Lower lobe of right lung (tissue), 2 donors: ENCODE measurements around the gene FMN1. TPM values are rescaled to one million over a fixed set of nuclear protein-coding genes. Genes with fewer than 3 reads are reported as not detected.

Source experiments
- ATAC-seq, 2 donors: fragments of 200-7000 bp; cut with Tn5 transposase; one replicate each; pipeline ENCODE4 v1.9.1; 2020 to 2022; ENCODE audit warnings: mild to moderate bottlenecking in 2 of 2, moderate library complexity in 2 of 2
- DNase-seq: peaks from one replicate; pipeline ENCODE4 v3.0.0-alpha.2; 2020
- H3K27ac ChIP-seq: fragments of 200-600 bp; one replicate; pipeline ENCODE4 v1.8.0; 2022
- H3K27me3 ChIP-seq: fragments of 200-600 bp; one replicate; pipeline ENCODE4 v1.8.0; 2022; ENCODE audit warnings: low read depth
- H3K36me3 ChIP-seq: fragments of 200-600 bp; one replicate; pipeline ENCODE4 v1.8.0; 2022; ENCODE audit warnings: mild to moderate bottlenecking
- H3K4me1 ChIP-seq: fragments of 200-600 bp; one replicate; pipeline ENCODE4 v1.8.0; 2022
- H3K4me3 ChIP-seq: fragments of 200-600 bp; one replicate; pipeline ENCODE4 v1.8.0; 2022; ENCODE audit warnings: mild to moderate bottlenecking
- H3K9me3 ChIP-seq: fragments of 200-600 bp; one replicate; pipeline ENCODE4 v1.8.0; 2022
- intact Hi-C: fragments of 100-400 bp; cut with DNase I; formaldehyde crosslinking; loops from one replicate; pipeline ENCODE4 v1.11.0; 2022
- total RNA-seq: library from RNA; stranded (reverse); fragmentation: NEBNext Ultra II Directional; extraction: Animal tissue kit (Norgen Biotek cat#: 25700); gene quantifications from one replicate; pipeline ENCODE4 v1.2.1, GENCODE V29; 2021
- TF ChIP-seq, protein P1 (sequence below): fragments of 200-600 bp; IDR thresholded peaks from one replicate; pipeline ENCODE4 v1.8.0; 2022; ENCODE audit warnings: antibody characterized with exemption, mild to moderate bottlenecking
- donor health status: DM: no; HTN: yes; CAD: no; lungs with severe emphysema.

Gene FMN1
- total RNA-seq, 1 donor from 2014 or later, result 38.8 TPM

DNA sequence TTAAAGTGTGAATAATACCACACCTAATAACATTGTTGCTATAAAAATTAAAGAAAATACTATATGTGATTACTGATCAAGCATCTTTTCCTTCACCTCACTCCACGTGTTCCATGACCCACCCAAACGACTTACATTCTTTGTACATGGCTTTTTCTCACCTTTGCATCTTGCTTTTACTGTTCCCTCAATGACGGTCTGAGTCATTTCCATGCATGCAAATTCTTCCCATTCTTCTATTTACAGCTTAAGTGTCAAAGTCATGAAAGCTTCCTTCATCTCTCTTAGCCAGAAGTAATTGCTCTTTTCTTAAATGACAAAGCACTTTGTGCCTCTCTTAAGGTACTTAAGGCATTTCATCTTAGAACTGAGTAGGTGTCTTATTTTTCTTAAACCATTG lies 412.7 kb downstream of the FMN1 start:
- no peak for DNase-seq
- Histone ChIP-seq H3K27me3 (no peaks in the 10 kb centered on the region), H3K4me3 (no peak overlapping the region), H3K27ac (no peak overlapping the region), H3K4me1 (no peaks in the 10 kb centered on the region), H3K36me3 (no peaks in the 10 kb centered on the region), H3K9me3 (peaks cover 6% of the 10 kb centered on the region)
- intact Hi-C loops, result no loop called here
- no peak for ATAC-seq
- TF ChIP-seq, protein P1, sequence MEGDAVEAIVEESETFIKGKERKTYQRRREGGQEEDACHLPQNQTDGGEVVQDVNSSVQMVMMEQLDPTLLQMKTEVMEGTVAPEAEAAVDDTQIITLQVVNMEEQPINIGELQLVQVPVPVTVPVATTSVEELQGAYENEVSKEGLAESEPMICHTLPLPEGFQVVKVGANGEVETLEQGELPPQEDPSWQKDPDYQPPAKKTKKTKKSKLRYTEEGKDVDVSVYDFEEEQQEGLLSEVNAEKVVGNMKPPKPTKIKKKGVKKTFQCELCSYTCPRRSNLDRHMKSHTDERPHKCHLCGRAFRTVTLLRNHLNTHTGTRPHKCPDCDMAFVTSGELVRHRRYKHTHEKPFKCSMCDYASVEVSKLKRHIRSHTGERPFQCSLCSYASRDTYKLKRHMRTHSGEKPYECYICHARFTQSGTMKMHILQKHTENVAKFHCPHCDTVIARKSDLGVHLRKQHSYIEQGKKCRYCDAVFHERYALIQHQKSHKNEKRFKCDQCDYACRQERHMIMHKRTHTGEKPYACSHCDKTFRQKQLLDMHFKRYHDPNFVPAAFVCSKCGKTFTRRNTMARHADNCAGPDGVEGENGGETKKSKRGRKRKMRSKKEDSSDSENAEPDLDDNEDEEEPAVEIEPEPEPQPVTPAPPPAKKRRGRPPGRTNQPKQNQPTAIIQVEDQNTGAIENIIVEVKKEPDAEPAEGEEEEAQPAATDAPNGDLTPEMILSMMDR, result no peak

DNA sequence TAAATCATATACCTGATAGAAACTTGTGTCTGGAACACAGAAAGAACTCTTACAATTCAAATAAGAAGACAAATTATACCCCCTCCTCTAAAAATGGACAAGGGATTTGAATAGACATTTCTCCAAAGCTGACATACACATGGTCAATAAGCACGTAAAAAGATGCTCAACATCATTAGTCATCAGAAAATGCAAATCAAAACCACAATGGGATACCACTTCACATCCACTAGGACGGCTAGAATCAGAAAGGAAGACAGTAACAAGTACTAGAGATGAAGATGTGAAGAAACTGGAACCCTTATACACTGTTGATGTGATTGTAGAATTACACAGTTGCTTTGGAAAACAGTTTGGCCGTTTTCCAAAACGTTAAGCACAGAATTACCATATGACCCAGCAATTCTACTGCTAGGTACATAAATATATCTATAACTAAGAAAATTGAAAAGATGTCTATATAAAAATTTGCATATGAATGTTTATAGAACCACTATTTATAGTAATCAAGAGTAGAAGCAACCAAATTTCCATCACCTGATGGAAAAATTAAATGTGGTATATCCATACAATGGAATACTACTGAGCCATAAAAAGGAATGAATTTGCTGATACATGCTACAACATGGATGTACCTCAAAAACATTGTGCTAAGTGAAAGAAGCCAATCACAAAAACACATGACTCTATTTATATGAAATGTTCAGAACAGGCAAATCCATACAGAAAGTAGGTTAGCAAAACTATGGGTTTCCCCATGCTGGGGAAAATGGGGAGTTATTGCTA lies 415.9 kb downstream of the FMN1 start:
- H3K4me3 ChIP-seq, result no peak overlapping the region
- no peak for ATAC-seq
- no peak overlapping the region for H3K27ac ChIP-seq
- TF ChIP-seq, protein P1, result no peak
- peaks cover 6% of the 10 kb centered on the region for H3K9me3 ChIP-seq
- no peak for DNase-seq
- H3K36me3 ChIP-seq, result peaks cover 11% of the 10 kb centered on the region
- no peaks in the 10 kb centered on the region for H3K4me1 ChIP-seq
- no peaks in the 10 kb centered on the region for H3K27me3 ChIP-seq
- intact Hi-C loops, result no loop called here

DNA sequence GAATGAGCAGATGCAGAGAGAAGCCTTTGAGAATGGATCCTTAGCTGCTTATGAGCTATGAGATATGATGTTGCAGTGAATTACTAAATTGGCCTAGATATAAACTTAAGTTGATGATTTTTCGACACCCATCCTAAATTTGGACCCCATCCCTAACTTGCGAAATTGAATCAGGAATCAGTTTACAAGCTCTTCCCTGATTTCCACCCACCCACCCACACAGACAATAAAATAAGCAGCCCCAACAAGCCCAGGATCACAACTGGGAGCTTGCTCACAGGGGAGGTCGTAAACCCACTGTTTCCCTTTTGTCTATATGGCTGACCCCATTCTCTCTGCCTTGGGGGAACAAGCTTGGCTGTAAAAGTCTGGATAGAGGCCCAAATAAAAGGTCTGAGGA lies 419.4 kb downstream of the FMN1 start:
- Histone ChIP-seq H3K9me3 (peaks cover 6% of the 10 kb centered on the region), H3K27me3 (no peaks in the 10 kb centered on the region), H3K36me3 (peaks cover 25% of the 10 kb centered on the region), H3K4me1 (no peaks in the 10 kb centered on the region), H3K4me3 (no peak overlapping the region), H3K27ac (no peak overlapping the region)
- intact Hi-C loops, result no loop called here
- no peak for ATAC-seq
- TF ChIP-seq, protein P1, result no peak
- DNase-seq, result no peak

DNA sequence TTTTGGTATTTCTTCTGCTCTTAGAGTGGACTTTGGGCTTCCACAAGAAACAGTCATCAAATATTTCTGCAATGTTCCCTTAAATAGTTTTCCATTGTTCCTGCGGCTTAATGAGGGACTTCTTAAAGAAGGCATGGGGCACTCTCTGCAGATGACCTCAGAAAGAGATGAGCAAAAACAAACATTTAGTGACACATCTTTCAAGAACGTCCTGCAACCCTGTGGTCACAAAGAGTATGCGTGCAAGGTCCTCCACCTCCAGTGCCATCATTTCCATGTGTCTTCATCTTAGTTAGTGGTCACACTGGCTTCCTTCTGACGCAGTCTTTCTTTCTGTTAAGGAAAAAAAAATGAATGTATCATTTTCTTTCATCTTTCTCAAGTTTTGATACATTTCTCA lies 420.5 kb downstream of the FMN1 start:
- Histone ChIP-seq H3K27me3 (no peaks in the 10 kb centered on the region), H3K4me3 (no peak overlapping the region), H3K9me3 (peaks cover 5% of the 10 kb centered on the region), H3K36me3 (peaks cover 25% of the 10 kb centered on the region), H3K4me1 (no peaks in the 10 kb centered on the region), H3K27ac (no peak overlapping the region)
- TF ChIP-seq, protein P1, result no peak
- no peak for ATAC-seq
- intact Hi-C loops, result no loop called here
- DNase-seq, result no peak

DNA sequence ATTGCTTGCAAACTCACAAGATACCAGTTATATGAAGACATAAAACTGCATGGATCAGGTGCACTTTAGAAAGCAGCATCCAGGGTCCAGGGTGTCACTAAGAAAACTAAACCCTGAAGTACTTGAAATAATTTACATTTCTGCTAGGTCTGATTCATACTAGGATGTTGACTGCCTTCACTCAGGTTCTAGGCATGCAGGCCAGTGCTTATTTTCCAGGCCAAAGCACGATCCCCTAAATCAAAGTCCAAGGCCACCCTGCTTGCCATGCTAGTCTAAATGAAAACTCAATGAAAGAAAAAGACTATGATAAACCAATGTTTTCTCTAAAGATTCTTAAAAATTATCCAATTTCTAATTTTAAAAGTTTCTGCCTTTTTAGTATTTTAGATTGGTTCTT lies 427.3 kb downstream of the FMN1 start:
- intact Hi-C loops, result no loop called here
- no peak for ATAC-seq
- Histone ChIP-seq H3K4me1 (no peaks in the 10 kb centered on the region), H3K36me3 (peaks cover 4% of the 10 kb centered on the region), H3K27ac (no peak overlapping the region), H3K9me3 (no peaks in the 10 kb centered on the region), H3K4me3 (no peak overlapping the region), H3K27me3 (no peaks in the 10 kb centered on the region)
- DNase-seq, result no peak
- TF ChIP-seq, protein P1, result no peak
